ENCODE data around the gene ZSWIM6. TPM values are rescaled to one million over a fixed set of nuclear protein-coding genes. Genes with fewer than 3 reads are reported as not detected.

ZSWIM6 gene
- total RNA-seq, 4 donors from 2014 or later, result 1.9 to 4.0 (median 3.0) TPM

GRCh38 chr5:61440086-61440485 lies 108.0 kb downstream of the ZSWIM6 start:
- TF ChIP-seq CTCF (IDR thresholded peaks at IDR 0.05 in 4 of 5, conservative IDR thresholded peaks at IDR 0.05 in 1 of 5), result no peak
- Histone ChIP-seq H3K4me3 (no peak overlapping the region), H3K9me3 (peaks cover 0 to 2% (median 0%) of the 10 kb centered on the region in 3 donors), H3K27ac (no peak overlapping the region), H3K27me3 (no peaks in the 10 kb centered on the region), H3K36me3 (no peaks in the 10 kb centered on the region), H3K4me1 (no peaks in the 10 kb centered on the region)
- DNase-seq (no peak), ATAC-seq (no peak)
- in situ Hi-C loops (cut with MboI; ENCODE audit: low sequenced_read_pairs in 4 of 4) (no loop called here), intact Hi-C loops (cut with DNase I; ENCODE audit: low total_unique reads) (loop anchor here (10.0 kb wide), 1 partner anchor 95 kb away; no protein-coding TSS in a partner anchor)

- H3K4me3 ChIP-seq, result no peak overlapping the region
- H3K27me3 ChIP-seq, result no peaks in the 10 kb centered on the region
- H3K4me1 ChIP-seq, result no peaks in the 10 kb centered on the region
- ATAC-seq, result no peak
- H3K36me3 ChIP-seq, result no peaks in the 10 kb centered on the region
- TF ChIP-seq POLR2A (IDR thresholded peaks at IDR 0.05) (no peak), CTCF (IDR thresholded peaks at IDR 0.05 in 4 of 5, conservative IDR thresholded peaks at IDR 0.05 in 1 of 5) (no peak)
- intact Hi-C loops (cut with DNase I; ENCODE audit: low total_unique reads) (loop anchor here (10.0 kb wide), 1 partner anchor 94 kb away; no protein-coding TSS in a partner anchor), in situ Hi-C loops (cut with MboI; ENCODE audit: low sequenced_read_pairs in 4 of 4) (no loop called here)
- peaks cover 0 to 2% (median 0%) of the 10 kb centered on the region in 3 donors for H3K9me3 ChIP-seq
- no peak overlapping the region for H3K27ac ChIP-seq
- no peak for DNase-seq
Observed at GRCh38 chr5:61440596-61440995, 108.5 kb downstream of the ZSWIM6 start.

DNA sequence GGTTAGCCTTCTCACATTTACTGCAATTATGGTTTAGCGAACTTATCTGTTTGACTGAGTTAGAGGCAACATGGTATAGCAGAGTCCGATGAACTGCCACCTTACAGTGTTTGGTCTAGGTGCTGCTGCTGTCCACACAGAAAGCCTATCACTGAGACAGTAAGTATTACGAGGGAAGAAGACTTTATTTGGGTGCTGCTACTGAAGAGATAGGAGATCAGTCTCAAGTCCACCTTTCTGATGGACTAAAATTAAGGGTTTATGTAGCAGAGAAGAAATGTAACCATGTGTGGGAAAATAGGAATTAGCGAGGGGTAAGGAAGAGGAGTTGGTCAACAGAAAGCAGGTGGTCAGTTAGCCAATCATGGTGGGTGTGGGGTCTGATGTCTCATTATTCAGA lies 109.7 kb downstream of the ZSWIM6 start:
- H3K9me3 ChIP-seq, result peaks cover 0 to 2% (median 0%) of the 10 kb centered on the region in 3 donors
- intact Hi-C loops (cut with DNase I; ENCODE audit: low total_unique reads), result loop anchor here (10.0 kb wide), 1 partner anchor 93 kb away; no protein-coding TSS in a partner anchor
- no peak overlapping the region for H3K27ac ChIP-seq
- H3K4me3 ChIP-seq, result no peak overlapping the region
- TF ChIP-seq POLR2A (IDR thresholded peaks at IDR 0.05), result no peak
- TF ChIP-seq CTCF (IDR thresholded peaks at IDR 0.05 in 4 of 5, conservative IDR thresholded peaks at IDR 0.05 in 1 of 5), result no peak
- DNase-seq (no peak), ATAC-seq (no peak)
- H3K4me1 ChIP-seq, result no peaks in the 10 kb centered on the region
- no peaks in the 10 kb centered on the region for H3K36me3 ChIP-seq
- no peaks in the 10 kb centered on the region for H3K27me3 ChIP-seq
- in situ Hi-C loops (cut with MboI; ENCODE audit: low sequenced_read_pairs in 4 of 4), result no loop called here

DNA sequence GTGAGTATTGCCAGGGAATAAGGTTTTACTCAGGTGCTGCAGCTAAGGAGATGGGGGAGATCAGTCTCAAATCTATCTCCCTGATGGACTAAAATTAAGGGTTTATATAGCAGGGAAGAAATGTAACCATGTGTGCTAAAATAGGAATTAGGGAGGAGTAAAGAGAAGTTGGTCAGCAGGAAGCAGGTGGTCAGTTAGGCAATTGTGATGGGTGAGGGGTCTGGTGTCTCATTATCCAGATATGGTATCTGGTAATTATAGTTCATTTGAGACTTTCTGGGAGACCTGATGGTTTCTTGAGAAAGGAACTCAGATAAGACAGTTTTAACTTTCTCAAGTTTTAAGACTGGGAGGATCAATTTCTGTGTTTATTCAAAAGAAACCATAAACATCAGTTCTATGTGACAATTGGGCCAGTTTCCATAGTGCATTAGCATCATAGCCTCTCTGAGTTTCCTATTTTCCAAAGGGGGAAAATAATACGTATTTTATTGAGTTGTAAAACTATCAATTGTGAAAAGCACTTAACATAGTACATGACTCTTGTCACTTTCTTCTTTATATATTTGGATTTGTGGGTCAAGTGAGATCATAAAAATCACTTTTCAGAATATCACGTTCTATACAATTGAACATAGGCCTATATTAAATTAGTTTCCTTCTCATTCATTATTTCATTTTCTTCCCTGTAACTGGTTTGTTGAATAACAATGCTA lies 115.9 kb downstream of the ZSWIM6 start:
- in situ Hi-C loops (cut with MboI; ENCODE audit: low sequenced_read_pairs in 4 of 4), result no loop called here

More for the DNA sequence above, 115.9 kb downstream of the ZSWIM6 start:
- Histone ChIP-seq H3K27ac (no peak overlapping the region), H3K36me3 (no peaks in the 10 kb centered on the region), H3K4me1 (peaks cover 21 to 22% of the 10 kb centered on the region in 2 donors), H3K9me3 (no peaks in the 10 kb centered on the region), H3K4me3 (no peak overlapping the region), H3K27me3 (no peaks in the 10 kb centered on the region)
- DNase-seq, result no peak
- ATAC-seq, result no peak
- intact Hi-C loops (cut with DNase I; ENCODE audit: low total_unique reads), result loop anchor here (10.0 kb wide), 1 partner anchor 87 kb away; no protein-coding TSS in a partner anchor
- TF ChIP-seq CTCF (IDR thresholded peaks at IDR 0.05 in 4 of 5, conservative IDR thresholded peaks at IDR 0.05 in 1 of 5) (no peak), POLR2A (IDR thresholded peaks at IDR 0.05) (no peak)
